Neural progenitor cell (in vitro differentiated cells): Measurements from ENCODE around the gene PKD1. TPM values are rescaled to one million over a fixed set of nuclear protein-coding genes. Genes with fewer than 3 reads are reported as not detected.
"Not testable (repeated sequence)": the region's sequence is repeated elsewhere in the genome, so short reads cannot be mapped to it uniquely, and the experiment has no call there.

ENCODE experiments used
- DNase-seq: peaks from one replicate; pipeline ENCODE4 v3.0.0-alpha.2; 2016; ENCODE audit warnings: low spot score
- H2AFZ ChIP-seq: fragments of 200-600 bp; sonication (generic); replicated peaks from 2 replicates; pipeline ENCODE4 v1.6.1; 2016; ENCODE audit warnings: antibody characterized with exemption
- H3F3A ChIP-seq: fragments of 200-600 bp; sonication (generic); 2 replicates; pipeline ENCODE4 v1.6.1; 2016; ENCODE audit warnings: antibody characterized with exemption, low read depth
- H3K27ac ChIP-seq: fragments of 200-600 bp; sonication (generic); 2 replicates; pipeline ENCODE4 v1.5.1; 2016; ENCODE audit warnings: mild to moderate bottlenecking
- H3K27me3 ChIP-seq: fragments of 200-600 bp; sonication (generic); 2 replicates; pipeline ENCODE4 v1.6.1; 2016; ENCODE audit warnings: mild to moderate bottlenecking, moderate library complexity
- H3K36me3 ChIP-seq: fragments of 200-600 bp; sonication (generic); 2 replicates; pipeline ENCODE4 v1.5.1; 2016
- H3K4me1 ChIP-seq: fragments of 200-600 bp; sonication (generic); 2 replicates; pipeline ENCODE4 v1.6.1; 2016; ENCODE audit warnings: mixed run types
- H3K4me2 ChIP-seq: fragments of 200-600 bp; sonication (generic); 2 replicates; pipeline ENCODE4 v1.6.1; 2016
- H3K4me3 ChIP-seq: fragments of 200-600 bp; sonication (generic); 2 replicates; pipeline ENCODE4 v1.5.1; 2016
- H3K79me2 ChIP-seq: fragments of 200-600 bp; sonication (generic); 2 replicates; pipeline ENCODE4 v1.6.1; 2016; ENCODE audit warnings: low read depth
- H3K9ac ChIP-seq: fragments of 200-600 bp; sonication (generic); 2 replicates; pipeline ENCODE4 v1.6.1; 2016
- H3K9me3 ChIP-seq: fragments of 200-600 bp; sonication (generic); 2 replicates; pipeline ENCODE4 v1.5.1; 2016; ENCODE audit warnings: low read depth
- H4K20me1 ChIP-seq: fragments of 200-600 bp; sonication (generic); 2 replicates; pipeline ENCODE4 v1.6.1; 2016; ENCODE audit warnings: low read depth
- H3K27ac Mint-ChIP-seq: 3 replicates; pipeline ENCODE4 v1.8.0; 2021; ENCODE audit warnings: mixed read lengths
- H3K27me3 Mint-ChIP-seq: 2 replicates; pipeline ENCODE4 v1.8.0; 2022; ENCODE audit warnings: low read depth, mild to moderate bottlenecking, inconsistent platforms, moderate library complexity, mixed read lengths; ENCODE audit not compliant: insufficient read depth
- H3K36me3 Mint-ChIP-seq: 3 replicates; pipeline ENCODE4 v1.8.0; 2021; ENCODE audit warnings: mixed read lengths
- H3K4me1 Mint-ChIP-seq: 3 replicates; pipeline ENCODE4 v1.8.0; 2021; ENCODE audit warnings: mixed read lengths
- H3K4me3 Mint-ChIP-seq: 3 replicates; pipeline ENCODE4 v1.8.0; 2021; ENCODE audit warnings: mild to moderate bottlenecking, moderate library complexity, mixed read lengths
- H3K9me3 Mint-ChIP-seq: 3 replicates; pipeline ENCODE4 v1.8.0; 2020; ENCODE audit warnings: mixed read lengths
- total RNA-seq: library from RNA; depleted of rRNA; stranded (reverse); fragments of >200 nt; gene quantifications from 2 replicates; pipeline ENCODE4 v1.2.3, GENCODE V29; 2015; ENCODE audit warnings: low replicate concordance

Gene PKD1
- total RNA-seq, 1 donor from 2014 or later: 16.9 TPM

GRCh38 chr16:2129890-2130447 lies 5.7 kb downstream of the PKD1 start:
- H3K4me1 Mint-ChIP-seq: peaks cover 22% of the 10 kb centered on the region

GRCh38 chr16:2129251-2129650 lies 6.4 kb downstream of the PKD1 start:
- H3K9me3 Mint-ChIP-seq, H3K4me3 ChIP-seq, H3K36me3 ChIP-seq, DNase-seq, H3K27me3 Mint-ChIP-seq, H3K4me2 ChIP-seq, H3K27ac Mint-ChIP-seq, H3K27me3 ChIP-seq, H3K36me3 Mint-ChIP-seq, H3K9ac ChIP-seq, H3K4me3 Mint-ChIP-seq, H3K27ac ChIP-seq, H2AFZ ChIP-seq, H3K9me3 ChIP-seq, H3F3A ChIP-seq: not testable (repeated sequence)
- H3K4me1 Mint-ChIP-seq: peaks cover 24% of the 10 kb centered on the region
- Histone ChIP-seq H3K79me2 (peaks cover 35% of the 10 kb centered on the region), H3K4me1 (peaks cover 11% of the 10 kb centered on the region), H4K20me1 (peaks cover 23% of the 10 kb centered on the region)

More at GRCh38 chr16:2129890-2130447, 5.7 kb downstream of the PKD1 start:
- H3K27me3 Mint-ChIP-seq, H3K9me3 Mint-ChIP-seq, H3K36me3 Mint-ChIP-seq, H3K36me3 ChIP-seq, H3K4me2 ChIP-seq, H3F3A ChIP-seq, H3K4me1 ChIP-seq, H3K9ac ChIP-seq, H3K4me3 ChIP-seq, H2AFZ ChIP-seq, H3K27me3 ChIP-seq, H3K9me3 ChIP-seq, H3K27ac Mint-ChIP-seq, DNase-seq, H3K27ac ChIP-seq, H3K4me3 Mint-ChIP-seq: not testable (repeated sequence)
- Histone ChIP-seq H3K79me2 (peaks cover 28% of the 10 kb centered on the region), H4K20me1 (peaks cover 23% of the 10 kb centered on the region)

- H3K4me3 ChIP-seq, H3K27me3 Mint-ChIP-seq, H3K4me2 ChIP-seq, H3K36me3 Mint-ChIP-seq, H3F3A ChIP-seq, H3K36me3 ChIP-seq, H3K9me3 Mint-ChIP-seq, H3K9ac ChIP-seq, H3K4me3 Mint-ChIP-seq, H3K27ac Mint-ChIP-seq, H3K27ac ChIP-seq, H2AFZ ChIP-seq, H3K9me3 ChIP-seq, H3K27me3 ChIP-seq: not testable (repeated sequence)
- H3K4me1 Mint-ChIP-seq: peaks cover 24% of the 10 kb centered on the region
- DNase-seq: peak; percentile 54
- H3K4me1 ChIP-seq: peaks cover 11% of the 10 kb centered on the region
- H3K79me2 ChIP-seq: peaks cover 36% of the 10 kb centered on the region
- H4K20me1 ChIP-seq: peaks cover 23% of the 10 kb centered on the region
Measured at GRCh38 chr16:2127630-2128280, 7.9 kb downstream of the PKD1 start.

DNA sequence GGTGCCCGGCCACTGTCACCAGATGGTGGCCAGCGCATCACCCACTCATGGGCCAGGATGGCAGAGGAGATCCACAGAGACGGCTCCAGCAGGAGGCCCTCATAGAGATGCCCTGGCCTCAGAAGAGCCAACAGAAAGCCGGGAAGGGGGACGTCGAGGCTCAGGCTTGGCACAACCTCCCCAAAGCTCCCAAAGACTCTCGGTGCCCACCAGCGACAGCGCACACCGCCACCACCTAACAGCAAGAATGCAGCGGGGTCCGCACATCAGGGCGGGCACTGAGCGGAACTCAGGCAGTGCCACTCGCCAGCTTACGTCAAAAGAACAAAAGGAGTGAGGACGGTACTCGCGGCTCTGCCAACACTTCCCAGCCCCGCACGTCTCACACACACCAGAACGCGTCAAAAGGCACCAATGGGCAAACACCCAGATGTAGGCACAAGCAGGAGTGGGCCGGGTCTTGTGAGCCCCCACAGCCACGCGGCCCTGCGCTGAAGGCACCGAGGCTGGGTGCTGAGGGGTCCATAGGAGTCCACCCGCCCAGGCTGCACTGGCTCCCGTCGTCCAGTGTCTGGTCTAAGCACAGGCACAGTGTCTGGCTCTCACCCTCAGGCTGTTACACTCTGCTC lies 8.7 kb downstream of the PKD1 start:
- H3K9me3 ChIP-seq, DNase-seq, H3K9me3 Mint-ChIP-seq, H2AFZ ChIP-seq, H3K9ac ChIP-seq, H3K27ac Mint-ChIP-seq, H3K27me3 ChIP-seq, H3K36me3 ChIP-seq, H3K27ac ChIP-seq, H3K4me3 ChIP-seq, H3F3A ChIP-seq, H3K4me2 ChIP-seq, H3K36me3 Mint-ChIP-seq, H3K27me3 Mint-ChIP-seq: not testable (repeated sequence)
- Mint-ChIP-seq H3K4me3 (peak overlapping the region; percentile 73), H3K4me1 (peaks cover 24% of the 10 kb centered on the region)
- H3K79me2 ChIP-seq: peaks cover 36% of the 10 kb centered on the region
- H3K4me1 ChIP-seq: peaks cover 11% of the 10 kb centered on the region
- peaks cover 23% of the 10 kb centered on the region for H4K20me1 ChIP-seq

- H3K36me3 Mint-ChIP-seq, H3K9me3 ChIP-seq, DNase-seq, H3F3A ChIP-seq, H3K27ac ChIP-seq, H3K9ac ChIP-seq, H2AFZ ChIP-seq, H3K36me3 ChIP-seq, H3K27me3 ChIP-seq, H3K4me2 ChIP-seq, H3K27me3 Mint-ChIP-seq, H3K9me3 Mint-ChIP-seq, H3K27ac Mint-ChIP-seq, H3K4me3 ChIP-seq: not testable (repeated sequence)
- peak overlapping the region; percentile 53 for H3K4me3 Mint-ChIP-seq
- Histone ChIP-seq H4K20me1 (peaks cover 28% of the 10 kb centered on the region), H3K79me2 (peaks cover 31% of the 10 kb centered on the region), H3K4me1 (peaks cover 11% of the 10 kb centered on the region)
- peaks cover 25% of the 10 kb centered on the region for H3K4me1 Mint-ChIP-seq
Measured at GRCh38 chr16:2126161-2126743, 9.4 kb downstream of the PKD1 start.

DNA sequence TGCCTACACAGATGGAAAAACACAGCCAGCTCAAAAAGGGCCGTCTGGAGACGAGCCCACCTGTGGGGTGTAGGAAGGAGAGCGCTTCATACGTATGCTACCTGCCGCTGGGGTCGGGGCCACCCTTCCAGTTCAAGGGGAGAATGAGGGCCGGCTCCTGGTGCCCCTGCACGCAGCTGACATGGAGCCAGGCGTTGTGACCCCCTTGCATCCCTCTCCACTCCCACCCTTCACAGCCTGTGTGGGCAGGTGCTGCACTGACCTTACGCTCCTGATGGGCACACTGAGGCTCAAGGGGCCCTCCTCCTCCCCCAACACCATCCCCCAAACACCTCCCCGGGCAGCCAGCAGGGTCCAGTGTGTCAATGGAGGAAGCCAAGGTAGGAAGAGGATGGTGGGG lies 10.1 kb downstream of the PKD1 start:
- H3K9me3 ChIP-seq, H3K36me3 ChIP-seq, H3F3A ChIP-seq, H3K4me3 ChIP-seq, H2AFZ ChIP-seq, H3K9me3 Mint-ChIP-seq, H3K9ac ChIP-seq, H3K27me3 ChIP-seq, H3K27me3 Mint-ChIP-seq, H3K27ac ChIP-seq, DNase-seq, H3K36me3 Mint-ChIP-seq: not testable (repeated sequence)
- H3K79me2 ChIP-seq: peaks cover 36% of the 10 kb centered on the region
- peaks cover 11% of the 10 kb centered on the region for H3K4me1 ChIP-seq
- Mint-ChIP-seq H3K4me1 (peaks cover 24% of the 10 kb centered on the region), H3K4me3 (peak overlapping the region; percentile 79), H3K27ac (peak overlapping the region; percentile 92)
- H4K20me1 ChIP-seq: peaks cover 31% of the 10 kb centered on the region
- peak overlapping the region; percentile 70 for H3K4me2 ChIP-seq

DNA sequence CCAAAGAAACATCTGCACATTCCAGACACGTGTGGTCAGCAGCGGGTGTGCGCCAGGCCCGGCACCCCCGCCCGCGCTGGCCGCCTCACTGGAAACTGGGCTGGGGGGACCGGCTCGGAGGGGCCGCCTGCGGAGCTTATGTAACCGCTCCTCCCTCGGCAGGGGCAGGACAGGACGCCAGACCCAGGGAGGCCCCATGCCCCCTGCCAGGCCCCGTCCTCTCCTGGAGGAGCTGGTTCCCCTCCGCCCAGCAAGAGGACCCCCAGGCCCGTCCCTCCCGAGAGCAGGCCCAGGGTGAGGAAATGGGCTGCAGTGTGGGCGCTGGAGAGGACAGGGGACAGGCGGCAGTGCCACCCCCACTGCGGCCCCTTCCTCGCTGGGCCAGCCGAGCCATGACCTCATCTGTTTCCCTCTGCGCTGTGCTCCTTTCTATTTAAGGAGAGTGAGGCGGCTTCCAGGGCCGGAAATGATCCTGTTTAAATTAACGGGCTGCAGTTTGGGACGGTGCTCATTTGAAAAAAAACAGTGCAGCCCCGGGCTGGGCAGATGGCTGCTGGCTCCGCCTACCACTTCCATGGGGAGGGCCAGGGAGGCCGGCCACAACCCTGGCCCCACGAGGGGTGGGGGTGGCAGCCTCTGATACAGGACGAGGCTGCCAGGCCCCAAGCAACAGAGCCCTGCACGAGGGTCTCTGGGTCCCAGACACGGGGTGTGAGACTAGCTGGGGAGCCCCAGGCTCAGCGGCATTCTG lies 10.8 kb downstream of the PKD1 start:
- not testable (repeated sequence) for H3K27me3 ChIP-seq, H3K36me3 Mint-ChIP-seq, H3K9me3 Mint-ChIP-seq, H3K9ac ChIP-seq, H3K27me3 Mint-ChIP-seq, H2AFZ ChIP-seq, H3K9me3 ChIP-seq, H3F3A ChIP-seq, H3K36me3 ChIP-seq
- Mint-ChIP-seq H3K4me3 (peak overlapping the region; percentile 79), H3K27ac (peak overlapping the region; percentile 92), H3K4me1 (peaks cover 28% of the 10 kb centered on the region)
- peak overlapping the region; percentile 55 for H3K27ac ChIP-seq
- peaks cover 11% of the 10 kb centered on the region for H3K4me1 ChIP-seq
- H3K4me2 ChIP-seq: peak overlapping the region; percentile 70
- H3K79me2 ChIP-seq: peaks cover 44% of the 10 kb centered on the region
- peaks cover 27% of the 10 kb centered on the region for H4K20me1 ChIP-seq
- H3K4me3 ChIP-seq: peak overlapping the region; percentile 24
- DNase-seq: peak; percentile 45
